Lower lobe of right lung (tissue), 2 donors: ENCODE data around the gene ABCB4. TPM values are rescaled to one million over a fixed set of nuclear protein-coding genes. Genes with fewer than 3 reads are reported as not detected.

ENCODE experiments used
- ATAC-seq, 2 donors: fragments of 200-7000 bp; cut with Tn5 transposase; one replicate each; pipeline ENCODE4 v1.9.1; 2020 to 2022; ENCODE audit warnings: mild to moderate bottlenecking in 2 of 2, moderate library complexity in 2 of 2
- DNase-seq: peaks from one replicate; pipeline ENCODE4 v3.0.0-alpha.2; 2020
- H3K27ac ChIP-seq: fragments of 200-600 bp; one replicate; pipeline ENCODE4 v1.8.0; 2022
- H3K27me3 ChIP-seq: fragments of 200-600 bp; one replicate; pipeline ENCODE4 v1.8.0; 2022; ENCODE audit warnings: low read depth
- H3K36me3 ChIP-seq: fragments of 200-600 bp; one replicate; pipeline ENCODE4 v1.8.0; 2022; ENCODE audit warnings: mild to moderate bottlenecking
- H3K4me1 ChIP-seq: fragments of 200-600 bp; one replicate; pipeline ENCODE4 v1.8.0; 2022
- H3K4me3 ChIP-seq: fragments of 200-600 bp; one replicate; pipeline ENCODE4 v1.8.0; 2022; ENCODE audit warnings: mild to moderate bottlenecking
- H3K9me3 ChIP-seq: fragments of 200-600 bp; one replicate; pipeline ENCODE4 v1.8.0; 2022
- CTCF ChIP-seq: fragments of 200-600 bp; IDR thresholded peaks from one replicate; pipeline ENCODE4 v1.8.0; 2022; ENCODE audit warnings: antibody characterized with exemption, mild to moderate bottlenecking
- intact Hi-C: fragments of 100-400 bp; cut with DNase I; formaldehyde crosslinking; loops from one replicate; pipeline ENCODE4 v1.11.0; 2022
- total RNA-seq: library from RNA; stranded (reverse); fragmentation: NEBNext Ultra II Directional; extraction: Animal tissue kit (Norgen Biotek cat#: 25700); gene quantifications from one replicate; pipeline ENCODE4 v1.2.1, GENCODE V29; 2021
- donor health status: DM: no; HTN: yes; CAD: no; lungs with severe emphysema.

Gene ABCB4
- total RNA-seq, 1 donor from 2014 or later, result not detected

GRCh38 chr7:87375662-87376435 is 99.6 kb downstream of the ABCB4 start:
- intact Hi-C loops, result no loop called here
- ATAC-seq, result no peak
- H3K4me1 ChIP-seq, result no peaks in the 10 kb centered on the region

GRCh38 chr7:87370660-87371180 is 104.8 kb downstream of the ABCB4 start:
- Histone ChIP-seq H3K4me3 (no peak overlapping the region), H3K36me3 (no peaks in the 10 kb centered on the region), H3K9me3 (no peaks in the 10 kb centered on the region), H3K27ac (no peak overlapping the region), H3K27me3 (no peaks in the 10 kb centered on the region), H3K4me1 (no peaks in the 10 kb centered on the region)
- no peak for TF ChIP-seq CTCF
- intact Hi-C loops, result no loop called here
- no peak for ATAC-seq
- no peak for DNase-seq

More at GRCh38 chr7:87375662-87376435, 99.6 kb downstream of the ABCB4 start:
- TF ChIP-seq CTCF, result no peak
- Histone ChIP-seq H3K27me3 (no peaks in the 10 kb centered on the region), H3K4me3 (no peak overlapping the region), H3K9me3 (no peaks in the 10 kb centered on the region), H3K27ac (no peak overlapping the region), H3K36me3 (peaks cover 7% of the 10 kb centered on the region)
- DNase-seq, result no peak

- intact Hi-C loops, result no loop called here
- no peak overlapping the region for H3K27ac ChIP-seq
- no peak for TF ChIP-seq CTCF
- H3K27me3 ChIP-seq, result no peaks in the 10 kb centered on the region
- no peaks in the 10 kb centered on the region for H3K9me3 ChIP-seq
- ATAC-seq (no peak), DNase-seq (no peak)
- no peak overlapping the region for H3K4me3 ChIP-seq
- no peaks in the 10 kb centered on the region for H3K4me1 ChIP-seq
- H3K36me3 ChIP-seq, result no peaks in the 10 kb centered on the region
These were observed 106.3 kb downstream of the ABCB4 start for GRCh38 chr7:87369216-87369615.

- no peak for TF ChIP-seq CTCF
- intact Hi-C loops, result no loop called here
- ATAC-seq (no peak), DNase-seq (no peak)
- no peaks in the 10 kb centered on the region for H3K4me1 ChIP-seq
- no peaks in the 10 kb centered on the region for H3K9me3 ChIP-seq
- H3K27me3 ChIP-seq, result no peaks in the 10 kb centered on the region
- peaks cover 20% of the 10 kb centered on the region for H3K36me3 ChIP-seq
- H3K4me3 ChIP-seq, result no peak overlapping the region
- no peak overlapping the region for H3K27ac ChIP-seq
These were observed 111.2 kb downstream of the ABCB4 start for GRCh38 chr7:87364246-87364645.

- Histone ChIP-seq H3K27ac (no peak overlapping the region), H3K9me3 (no peaks in the 10 kb centered on the region), H3K4me1 (no peaks in the 10 kb centered on the region), H3K27me3 (no peaks in the 10 kb centered on the region), H3K36me3 (peaks cover 20% of the 10 kb centered on the region), H3K4me3 (no peak overlapping the region)
- no peak for TF ChIP-seq CTCF
- ATAC-seq (no peak), DNase-seq (no peak)
- intact Hi-C loops, result no loop called here
These were observed 112.1 kb downstream of the ABCB4 start for GRCh38 chr7:87363342-87363741.
